Activated naive CD4-positive, alpha-beta T cell treated with anti-CD3 and anti-CD28 coated beads, Interleukin-2, amount 10 ng/mL, durations not matched to agents 7 days and 5 days (primary cell): ENCODE measurements around the gene FCAMR.
A peak's percentile ranks its signal among the peaks of the same experiment; 100 is the strongest.

ENCODE experiments used
- CTCF ChIA-PET: fragments of 350-600 bp; sonication (Branson Sonifier 250); formaldehyde crosslinking; loops from one replicate; lab custom pipeline; 2021; ENCODE audit warnings: antibody characterized with exemption; lab: Charles Lee
- DNase-seq: peaks from one replicate; pipeline ENCODE4 v3.0.0-alpha.2; 2020
- H3K27ac Mint-ChIP-seq: one replicate; pipeline ENCODE4 v1.8.0; 2021; ENCODE audit warnings: mild to moderate bottlenecking, moderate library complexity, mixed read lengths
- H3K27me3 Mint-ChIP-seq: one replicate; pipeline ENCODE4 v1.8.0; 2021; ENCODE audit warnings: mild to moderate bottlenecking, mixed read lengths
- H3K36me3 Mint-ChIP-seq: one replicate; pipeline ENCODE4 v1.8.0; 2021; ENCODE audit warnings: mixed read lengths
- H3K4me1 Mint-ChIP-seq: one replicate; pipeline ENCODE4 v1.8.0; 2021; ENCODE audit warnings: mixed read lengths
- H3K4me3 Mint-ChIP-seq: one replicate; pipeline ENCODE4 v1.8.0; 2021; ENCODE audit warnings: mild to moderate bottlenecking, moderate library complexity, mixed read lengths
- H3K9me3 Mint-ChIP-seq: one replicate; pipeline ENCODE4 v1.8.0; 2021; ENCODE audit warnings: mixed read lengths

FCAMR gene

DNA sequence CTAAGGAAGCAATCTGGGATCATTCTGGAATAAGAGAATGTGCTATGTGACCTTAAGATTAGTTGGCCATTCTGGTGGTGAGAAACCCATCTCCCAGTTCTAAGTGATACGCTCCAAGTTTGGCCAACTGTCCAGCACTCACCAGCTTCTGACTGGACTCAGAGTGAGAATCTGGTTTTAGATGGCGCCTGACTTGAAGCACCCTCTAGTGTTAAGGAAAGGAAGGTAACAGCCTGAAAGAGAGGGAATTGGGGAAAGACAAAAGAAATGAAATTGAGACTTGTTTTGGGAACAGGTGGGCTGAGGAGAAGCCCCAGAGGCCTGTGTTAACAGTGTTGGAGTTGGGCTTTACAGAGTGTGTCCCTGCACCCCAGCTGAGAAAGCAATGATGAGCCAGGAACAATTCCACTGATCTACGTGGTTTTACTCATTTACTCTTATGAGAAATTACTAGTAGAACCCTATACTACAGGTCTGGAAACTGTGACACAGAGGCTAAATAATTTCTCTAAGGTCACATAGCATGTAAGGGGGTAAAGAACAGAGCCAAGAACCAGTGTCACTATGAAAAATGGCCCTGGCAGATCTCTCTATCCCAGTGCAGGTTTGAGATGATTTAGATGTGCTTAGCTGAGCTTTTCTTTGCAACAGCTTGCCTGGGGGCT lies 9.3 kb upstream of the FCAMR start:
- H3K27ac Mint-ChIP-seq: no peak overlapping the region
- H3K4me1 Mint-ChIP-seq: no peaks in the 10 kb centered on the region
- CTCF ChIA-PET: interaction anchor here (0.7 to 12.5 kb wide), 13 partner anchors 17 to 253 kb away, joined by 3 to 265 read pairs (median 5); no protein-coding TSS in a partner anchor
- H3K36me3 Mint-ChIP-seq: no peaks in the 10 kb centered on the region
- H3K27me3 Mint-ChIP-seq: peaks cover 59% of the 10 kb centered on the region
- no peak for DNase-seq
- H3K9me3 Mint-ChIP-seq: no peaks in the 10 kb centered on the region
- no peak overlapping the region for H3K4me3 Mint-ChIP-seq

DNA sequence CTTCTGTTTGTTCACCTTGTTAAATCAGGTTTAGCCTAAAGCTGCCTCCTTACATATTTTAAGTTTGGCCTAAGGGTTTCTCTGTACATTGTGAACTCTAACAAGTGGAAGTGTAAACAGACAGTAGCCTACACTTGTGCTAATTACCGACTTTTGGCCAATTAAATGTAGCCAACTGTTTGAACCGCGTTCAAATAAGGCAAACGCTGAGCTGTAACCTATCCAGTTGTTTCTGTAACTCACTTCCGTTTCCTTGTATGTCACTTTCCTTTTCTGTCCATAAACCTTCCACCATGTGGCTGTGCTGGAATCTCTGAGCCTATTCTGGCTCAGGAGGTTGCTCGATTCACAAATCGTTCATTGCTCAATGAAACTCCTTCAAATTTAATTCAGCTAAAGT lies 8.0 kb upstream of the FCAMR start:
- Mint-ChIP-seq H3K27me3 (peaks cover 58% of the 10 kb centered on the region), H3K4me1 (no peaks in the 10 kb centered on the region), H3K36me3 (no peaks in the 10 kb centered on the region), H3K27ac (no peak overlapping the region), H3K4me3 (no peak overlapping the region), H3K9me3 (no peaks in the 10 kb centered on the region)
- no peak for DNase-seq
- CTCF ChIA-PET: interaction anchor here (0.8 to 12.5 kb wide), 8 partner anchors 36 to 315 kb away, joined by 3 to 265 read pairs (median 4); no protein-coding TSS in a partner anchor

- Mint-ChIP-seq H3K4me1 (no peaks in the 10 kb centered on the region), H3K36me3 (no peaks in the 10 kb centered on the region), H3K27me3 (peaks cover 49% of the 10 kb centered on the region), H3K9me3 (no peaks in the 10 kb centered on the region), H3K4me3 (no peak overlapping the region), H3K27ac (no peak overlapping the region)
- CTCF ChIA-PET: interaction anchor here (0.6 to 12.5 kb wide), 2 partner anchors 44 to 67 kb away, joined by 4 to 265 read pairs; no protein-coding TSS in a partner anchor
- DNase-seq: no peak
These were observed 5.0 kb upstream of the FCAMR start for GRCh38 chr1:206975306-206975705.

- Mint-ChIP-seq H3K4me3 (no peak overlapping the region), H3K36me3 (no peaks in the 10 kb centered on the region), H3K4me1 (peaks cover under 1% of the 10 kb centered on the region), H3K27me3 (peaks cover 51% of the 10 kb centered on the region), H3K27ac (no peak overlapping the region), H3K9me3 (no peaks in the 10 kb centered on the region)
- CTCF ChIA-PET: interaction anchor here (0.9 to 6.2 kb wide), 7 partner anchors 8 to 248 kb away, joined by 4 to 45 read pairs (median 6); no protein-coding TSS in a partner anchor
- no peak for DNase-seq
These were observed 3.9 kb upstream of the FCAMR start for GRCh38 chr1:206974140-206974539.

DNA sequence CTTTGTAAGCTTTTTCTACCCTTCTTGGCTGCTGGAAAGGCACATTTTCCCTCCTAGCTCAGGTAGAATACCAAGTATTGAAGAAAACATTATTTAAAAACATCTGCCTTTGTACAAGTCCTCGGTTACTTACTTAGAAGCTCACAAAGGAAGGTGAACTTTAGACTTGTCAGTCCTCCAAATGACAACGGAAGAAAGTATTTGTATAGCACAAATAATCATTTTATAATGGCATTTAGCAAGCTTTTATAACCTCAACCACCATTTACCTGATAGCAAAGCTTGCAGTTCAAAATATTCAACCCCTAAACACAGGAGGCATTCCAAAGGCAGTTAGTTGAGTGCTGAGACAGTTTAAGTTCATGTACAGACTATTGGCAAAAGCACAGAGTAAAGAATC lies 2.5 kb upstream of the FCAMR start:
- DNase-seq: no peak
- Mint-ChIP-seq H3K4me1 (peaks cover 14% of the 10 kb centered on the region), H3K36me3 (no peaks in the 10 kb centered on the region), H3K9me3 (no peaks in the 10 kb centered on the region), H3K27ac (no peak overlapping the region), H3K4me3 (no peak overlapping the region), H3K27me3 (peaks cover 51% of the 10 kb centered on the region)
- CTCF ChIA-PET: interaction anchor here (0.8 to 6.2 kb wide), 9 partner anchors 9 to 238 kb away, joined by 3 to 45 read pairs (median 4); no protein-coding TSS in a partner anchor

DNA sequence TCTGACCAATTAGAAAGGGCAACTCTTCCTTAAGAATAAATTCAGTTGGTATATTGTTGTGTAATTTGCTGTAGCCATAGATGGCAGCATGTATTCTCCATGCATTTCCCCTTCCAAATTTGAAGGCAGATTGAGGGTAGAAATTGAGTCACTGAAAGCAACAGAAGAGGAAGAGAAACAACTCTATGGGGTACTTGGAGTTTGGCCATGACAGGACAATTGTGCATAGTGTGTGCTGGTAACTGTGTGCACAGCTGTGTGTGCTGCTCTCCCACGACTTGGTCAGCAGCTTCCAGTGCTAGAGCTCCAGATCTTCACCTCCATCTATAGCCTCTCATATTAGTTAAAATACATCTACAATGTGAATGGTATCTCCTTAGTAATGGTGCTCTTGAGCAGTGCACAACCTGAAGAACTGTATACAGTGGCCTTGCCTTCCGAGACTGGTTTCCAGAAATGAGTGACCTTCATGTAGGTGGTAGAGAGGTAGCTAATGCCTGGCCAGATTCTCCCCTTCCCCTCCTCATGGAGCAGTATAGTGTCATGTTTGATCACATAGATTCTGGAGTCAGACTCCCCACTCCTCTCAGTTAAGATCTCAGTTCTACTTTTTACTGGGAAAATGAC lies 882 bp upstream of the FCAMR start:
- Mint-ChIP-seq H3K4me3 (no peak overlapping the region), H3K27me3 (peaks cover 37% of the 10 kb centered on the region), H3K4me1 (peaks cover 27% of the 10 kb centered on the region), H3K27ac (no peak overlapping the region), H3K36me3 (no peaks in the 10 kb centered on the region), H3K9me3 (no peaks in the 10 kb centered on the region)
- no peak for DNase-seq
- CTCF ChIA-PET: interaction anchor here (6.2 kb wide), 1 partner anchor 11 kb away, joined by 45 read pairs; no protein-coding TSS in a partner anchor

DNA sequence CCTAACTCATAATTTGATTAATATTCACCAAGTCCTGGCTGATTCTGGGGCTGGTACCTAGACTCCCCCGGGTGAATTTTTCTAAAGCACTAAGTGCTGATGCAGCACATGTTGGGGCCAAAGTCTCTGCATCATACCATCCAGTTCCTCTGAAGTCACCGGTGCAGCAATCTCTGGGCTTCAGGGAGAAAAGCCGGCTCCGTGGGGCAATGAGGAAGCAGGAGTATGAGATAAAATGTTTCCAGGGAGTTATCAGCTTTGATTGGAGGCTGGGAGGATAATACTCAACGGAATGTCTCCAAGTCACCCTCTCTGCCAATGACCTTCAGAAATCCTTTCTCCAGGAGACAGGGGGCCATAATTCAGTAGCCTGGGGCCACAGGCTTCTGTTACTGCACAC lies 1.2 kb downstream of the FCAMR start:
- DNase-seq: no peak
- Mint-ChIP-seq H3K4me3 (no peak overlapping the region), H3K27ac (no peak overlapping the region), H3K36me3 (no peaks in the 10 kb centered on the region), H3K9me3 (no peaks in the 10 kb centered on the region), H3K27me3 (peaks cover 33% of the 10 kb centered on the region), H3K4me1 (peaks cover 38% of the 10 kb centered on the region)
- CTCF ChIA-PET: interaction anchor here (1.3 to 6.2 kb wide), 3 partner anchors 13 to 42 kb away, joined by 4 to 45 read pairs (median 9); no protein-coding TSS in a partner anchor

GRCh38 chr1:206967096-206967849 lies 3.0 kb downstream of the FCAMR start:
- H3K4me3 Mint-ChIP-seq: peak overlapping the region; percentile 55
- no peaks in the 10 kb centered on the region for H3K9me3 Mint-ChIP-seq
- CTCF ChIA-PET: interaction anchor here (0.7 to 2.7 kb wide), 4 partner anchors 16 to 40 kb away, joined by 3 to 9 read pairs (median 5); no protein-coding TSS in a partner anchor
- H3K27ac Mint-ChIP-seq: peak overlapping the region; percentile 82
- H3K36me3 Mint-ChIP-seq: no peaks in the 10 kb centered on the region
- no peak for DNase-seq
- H3K27me3 Mint-ChIP-seq: peaks cover 29% of the 10 kb centered on the region
- H3K4me1 Mint-ChIP-seq: peaks cover 53% of the 10 kb centered on the region

DNA sequence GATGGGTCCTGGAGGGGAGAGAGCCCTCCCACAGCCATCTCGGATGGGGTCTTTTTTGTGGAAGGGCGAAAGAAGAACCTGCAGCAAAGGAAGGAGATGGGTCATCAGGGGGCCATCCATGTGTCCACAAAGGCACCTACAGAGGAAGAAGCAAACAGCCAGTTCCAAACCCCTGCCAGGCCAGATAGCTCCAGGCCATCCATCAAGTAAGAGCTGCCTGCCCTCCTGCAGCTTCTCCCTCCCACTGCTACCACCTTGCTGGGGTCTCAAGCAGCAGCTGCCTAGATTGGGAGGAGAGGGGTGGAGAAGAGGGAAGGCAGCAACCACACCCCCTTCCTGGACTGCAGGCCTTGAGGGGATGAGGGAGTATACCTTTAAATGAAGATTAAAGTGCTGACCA lies 4.5 kb downstream of the FCAMR start:
- Mint-ChIP-seq H3K27ac (no peak overlapping the region), H3K4me3 (no peak overlapping the region), H3K9me3 (no peaks in the 10 kb centered on the region), H3K4me1 (peaks cover 65% of the 10 kb centered on the region), H3K27me3 (peaks cover 28% of the 10 kb centered on the region), H3K36me3 (no peaks in the 10 kb centered on the region)
- DNase-seq: no peak
- CTCF ChIA-PET: interaction anchor here (1.4 to 1.8 kb wide), 2 partner anchors 29 to 32 kb away, joined by 4 to 5 read pairs; no protein-coding TSS in a partner anchor

DNA sequence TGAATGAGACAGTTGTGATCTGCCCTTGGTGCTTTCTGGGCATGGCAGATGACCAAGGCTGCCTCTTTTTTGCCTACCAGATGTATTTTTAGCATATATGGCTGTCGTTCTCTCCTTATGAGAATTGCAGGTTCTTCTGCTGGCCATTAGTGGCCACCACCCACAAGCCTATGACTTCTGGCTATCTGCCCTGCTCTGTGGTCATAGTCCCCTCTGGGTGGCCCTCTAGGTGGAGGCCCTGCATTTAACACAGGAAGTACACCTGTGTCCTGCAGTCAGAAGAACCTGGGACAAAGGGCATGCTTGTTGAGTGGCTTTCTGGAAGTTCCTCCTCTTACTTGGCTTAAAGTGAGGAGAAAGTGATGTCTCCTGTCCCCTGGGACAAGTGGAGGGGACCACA lies 6.5 kb downstream of the FCAMR start:
- H3K4me1 Mint-ChIP-seq: peaks cover 61% of the 10 kb centered on the region
- no peaks in the 10 kb centered on the region for H3K9me3 Mint-ChIP-seq
- no peaks in the 10 kb centered on the region for H3K36me3 Mint-ChIP-seq
- no peak overlapping the region for H3K4me3 Mint-ChIP-seq
- CTCF ChIA-PET: interaction anchor here (0.9 to 1.6 kb wide), 3 partner anchors 16 to 306 kb away, joined by 3 read pairs; no protein-coding TSS in a partner anchor
- no peak overlapping the region for H3K27ac Mint-ChIP-seq
- H3K27me3 Mint-ChIP-seq: peaks cover 27% of the 10 kb centered on the region
- no peak for DNase-seq

DNA sequence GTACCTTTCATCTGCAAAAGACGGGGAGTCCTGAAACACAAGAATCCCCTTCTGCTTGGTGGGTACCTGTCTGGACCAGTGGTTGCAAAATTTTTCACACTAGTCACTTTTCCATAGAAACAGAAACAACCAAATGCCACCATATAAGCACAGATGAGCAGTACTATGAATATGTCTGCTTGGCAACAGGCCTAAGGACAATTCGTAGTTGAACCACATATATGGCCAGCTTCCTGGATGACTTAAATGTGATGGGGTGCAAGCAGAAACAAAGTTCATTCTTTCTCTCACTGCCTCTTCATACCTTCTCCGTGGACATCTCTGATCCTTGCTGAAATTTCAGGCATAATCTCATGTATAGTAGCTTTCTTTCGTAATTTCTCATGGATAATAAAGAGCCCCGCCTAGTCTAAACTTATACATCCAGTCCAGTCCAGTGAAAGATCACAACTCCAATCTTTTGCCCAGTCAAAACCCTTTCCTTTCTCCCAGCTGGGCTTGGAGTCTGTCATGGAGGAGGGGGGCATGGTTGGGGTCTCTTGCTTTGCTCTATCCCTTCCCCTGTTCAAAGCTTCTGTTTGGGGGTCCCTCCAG lies 7.0 kb downstream of the FCAMR start:
- CTCF ChIA-PET: interaction anchor here (0.9 to 1.6 kb wide), 4 partner anchors 16 to 305 kb away, joined by 3 read pairs; no protein-coding TSS in a partner anchor
- no peak overlapping the region for H3K27ac Mint-ChIP-seq
- H3K9me3 Mint-ChIP-seq: no peaks in the 10 kb centered on the region
- H3K4me1 Mint-ChIP-seq: peaks cover 56% of the 10 kb centered on the region
- H3K27me3 Mint-ChIP-seq: peaks cover 30% of the 10 kb centered on the region
- no peak overlapping the region for H3K4me3 Mint-ChIP-seq
- DNase-seq: no peak
- H3K36me3 Mint-ChIP-seq: no peaks in the 10 kb centered on the region

DNA sequence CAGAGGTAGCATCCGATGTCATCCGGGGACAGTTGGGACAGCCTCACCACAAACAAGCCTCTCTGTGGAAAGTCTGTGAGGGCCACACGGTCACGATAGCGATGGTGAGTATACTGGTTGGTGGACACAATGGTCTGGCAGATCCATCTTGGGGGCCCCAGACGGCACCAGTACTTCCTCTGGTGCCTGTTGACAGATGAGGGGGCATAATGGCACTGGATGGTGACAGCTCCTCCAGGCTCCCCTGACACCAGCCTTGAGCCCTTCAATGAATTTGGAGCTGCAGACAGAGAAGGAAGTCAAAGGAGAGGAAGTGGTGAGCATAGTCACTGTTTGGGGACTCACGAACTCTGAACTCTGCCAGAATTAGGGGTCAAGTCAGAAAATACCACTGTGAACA lies 8.0 kb downstream of the FCAMR start:
- peaks cover 31% of the 10 kb centered on the region for H3K27me3 Mint-ChIP-seq
- peak overlapping the region; percentile 58 for H3K27ac Mint-ChIP-seq
- CTCF ChIA-PET: interaction anchor here (0.9 to 2.4 kb wide), 5 partner anchors 12 to 42 kb away, joined by 3 to 9 read pairs (median 3); no protein-coding TSS in a partner anchor
- no peaks in the 10 kb centered on the region for H3K36me3 Mint-ChIP-seq
- H3K4me1 Mint-ChIP-seq: peaks cover 46% of the 10 kb centered on the region
- peak; percentile 37 for DNase-seq
- H3K4me3 Mint-ChIP-seq: no peak overlapping the region
- no peaks in the 10 kb centered on the region for H3K9me3 Mint-ChIP-seq

DNA sequence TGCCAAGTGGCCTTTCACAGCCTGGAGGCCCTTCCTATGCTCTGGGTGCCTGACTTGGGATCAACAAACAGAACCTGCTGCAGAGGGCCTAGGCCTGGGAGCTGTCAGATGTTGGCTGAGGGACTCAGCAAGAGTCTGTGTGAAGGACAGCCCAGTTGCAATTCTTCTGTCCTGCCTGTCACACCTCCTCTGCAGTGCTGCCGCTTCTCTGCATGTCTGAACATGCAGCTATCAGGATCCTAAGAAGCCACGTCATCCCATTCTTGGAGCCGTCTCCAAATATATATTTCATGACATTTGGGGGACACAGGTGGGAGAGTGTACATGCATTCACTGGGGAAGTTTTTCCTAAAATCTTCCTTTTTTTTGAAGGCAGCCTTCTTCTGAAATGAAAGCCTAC lies 8.6 kb downstream of the FCAMR start:
- H3K27me3 Mint-ChIP-seq: peaks cover 31% of the 10 kb centered on the region
- no peaks in the 10 kb centered on the region for H3K36me3 Mint-ChIP-seq
- H3K4me1 Mint-ChIP-seq: peaks cover 40% of the 10 kb centered on the region
- H3K9me3 Mint-ChIP-seq: no peaks in the 10 kb centered on the region
- H3K4me3 Mint-ChIP-seq: no peak overlapping the region
- DNase-seq: no peak
- peak overlapping the region; percentile 34 for H3K27ac Mint-ChIP-seq
- CTCF ChIA-PET: interaction anchor here (0.9 to 2.4 kb wide), 4 partner anchors 12 to 42 kb away, joined by 3 to 9 read pairs (median 4); no protein-coding TSS in a partner anchor
